T-helper 2 cell treated with Interferon-gamma antibody and Interleukin-4, amounts not matched to agents 100 ng/mL and 5 ng/mL, for 36 hours (primary cell): ENCODE measurements around the gene ZNF311. TPM values are rescaled to one million over a fixed set of nuclear protein-coding genes. Genes with fewer than 3 reads are reported as not detected.
"Not testable (repeated sequence)": the region's sequence is repeated elsewhere in the genome, so short reads cannot be mapped to it uniquely, and the experiment has no call there.

ENCODE experiments used
- intact Hi-C: fragments of 100-400 bp; cut with micrococcal nuclease; formaldehyde crosslinking; loops from one replicate; pipeline ENCODE4 v1.15.1; 2023
- total RNA-seq: library from RNA; stranded (reverse); gene quantifications from 2 replicates; pipeline ENCODE4 v1.2.3, GENCODE V29; 2022

The ZNF311 gene
- total RNA-seq, 1 donor from 2014 or later = 0.77 TPM

GRCh38 chr6:28956331-28956730 is 48.8 kb downstream of the ZNF311 start:
- intact Hi-C loops = no loop called here

- intact Hi-C loops = loop anchor here (1.0 kb wide), 1 partner anchor 12 kb away; no protein-coding TSS in a partner anchor
These were observed 51.4 kb downstream of the ZNF311 start for GRCh38 chr6:28953585-28954258.

DNA sequence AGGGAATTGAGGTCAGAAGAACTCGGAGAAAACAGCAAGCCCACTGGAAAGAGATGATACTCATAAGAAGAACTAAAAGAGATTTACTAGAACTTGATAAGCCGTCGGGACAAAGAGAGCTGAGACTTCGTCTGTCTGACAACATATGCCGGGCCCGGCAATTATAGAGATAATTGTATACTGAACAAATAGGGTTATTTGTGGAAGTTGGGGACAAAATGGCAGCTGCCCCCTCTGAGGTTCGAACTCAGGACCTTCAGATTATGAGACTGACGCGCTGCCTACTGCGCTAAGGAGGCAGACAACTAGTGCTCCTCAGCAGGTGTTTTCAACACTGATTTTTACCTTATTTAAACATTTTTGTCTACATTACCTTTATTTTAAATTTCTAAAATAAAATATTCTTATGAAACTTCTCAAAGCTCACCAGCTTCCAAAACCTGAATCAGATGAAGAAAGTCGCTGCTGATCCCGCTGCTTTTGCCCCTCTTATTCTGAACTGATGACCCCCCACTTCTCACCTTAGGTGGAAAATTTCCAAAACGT is 52.0 kb downstream of the ZNF311 start:
- intact Hi-C loops = loop anchor here (1.0 kb wide), 1 partner anchor 12 kb away; no protein-coding TSS in a partner anchor

- intact Hi-C loops = not testable (repeated sequence)
These were observed 55.4 kb downstream of the ZNF311 start for GRCh38 chr6:28949656-28950195.

- intact Hi-C loops = no loop called here
These were observed 56.2 kb downstream of the ZNF311 start for GRCh38 chr6:28948782-28949486.

GRCh38 chr6:28947831-28948270 is 57.3 kb downstream of the ZNF311 start:
- intact Hi-C loops = no loop called here

GRCh38 chr6:28947067-28947765 is 57.9 kb downstream of the ZNF311 start:
- intact Hi-C loops = no loop called here

- intact Hi-C loops = no loop called here
These were observed 59.8 kb downstream of the ZNF311 start for GRCh38 chr6:28945349-28945748.

Other genes starting within 250 kb of the ZNF311 start
- 61.5 and 65.9 TPM in 2 replicates for gene TRIM27, start 81.3 kb downstream of the ZNF311 start, total RNA-seq
- not detected in 2 replicates for gene OR2W1, start 39.9 kb upstream of the ZNF311 start, total RNA-seq
- not detected in 2 replicates for gene OR2B3, start 82.0 kb upstream of the ZNF311 start, total RNA-seq
- gene OR2J1, start 94.2 kb upstream of the ZNF311 start, total RNA-seq = not detected in 2 replicates
- not detected in 2 replicates for gene OR2J3, start 102.7 kb upstream of the ZNF311 start, total RNA-seq
- not detected in 2 replicates for gene OR2J2, start 165.6 kb upstream of the ZNF311 start, total RNA-seq